ENCODE measurements around the gene PRKAR1B.

The PRKAR1B gene

GRCh38 chr7:698515-699475 is 28.3 kb downstream of the PRKAR1B start:
- H3K4me3 ChIP-seq (ENCODE audit: low read depth, low read length) = no peak overlapping the region

DNA sequence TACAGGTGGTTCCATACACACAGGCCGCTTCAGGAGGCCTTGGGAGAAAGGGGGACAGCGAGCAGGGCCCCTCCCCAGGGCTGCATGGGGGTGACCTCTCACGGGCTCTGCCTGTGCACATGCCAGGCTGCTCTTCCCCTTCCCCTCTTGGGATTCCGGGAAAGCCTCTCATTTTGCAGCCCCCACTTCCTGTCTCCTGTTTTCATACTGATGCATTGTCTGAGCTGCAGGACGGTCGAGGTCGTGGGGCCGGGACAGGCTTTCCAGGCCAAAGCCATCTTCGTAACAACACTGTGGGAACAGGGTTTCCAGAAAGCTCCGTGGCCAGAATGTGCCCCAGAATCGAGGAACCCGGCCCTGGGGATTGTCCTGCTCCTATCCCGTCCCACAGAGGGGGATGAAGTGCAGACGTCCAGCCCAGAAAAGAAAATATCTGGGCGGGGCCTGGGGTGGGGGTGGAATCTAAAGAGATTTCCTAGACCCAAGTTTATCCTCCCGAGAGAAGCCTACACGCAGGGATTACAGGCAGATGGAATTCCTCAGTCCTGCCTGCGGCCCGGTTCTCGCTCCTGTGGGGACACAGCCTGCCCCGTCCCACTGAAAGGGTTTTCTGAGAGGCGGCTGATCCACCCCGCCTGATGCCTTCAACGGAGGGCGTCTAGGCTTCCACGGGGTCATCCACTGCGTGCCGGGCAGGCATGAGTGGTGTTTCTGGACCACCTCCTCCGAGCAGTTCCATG is 30.1 kb downstream of the PRKAR1B start:
- H3K4me3 ChIP-seq (ENCODE audit: low read depth, low read length) = no peak overlapping the region

- no peak overlapping the region for H3K4me3 ChIP-seq (ENCODE audit: low read depth, low read length)
Observed at GRCh38 chr7:696426-696811, 30.7 kb downstream of the PRKAR1B start.

- no peak overlapping the region for H3K4me3 ChIP-seq (ENCODE audit: low read depth, low read length)
Observed at GRCh38 chr7:693280-693679, 33.8 kb downstream of the PRKAR1B start.

GRCh38 chr7:691361-692045 is 35.6 kb downstream of the PRKAR1B start:
- no peak overlapping the region for H3K4me3 ChIP-seq (ENCODE audit: low read depth, low read length)

DNA sequence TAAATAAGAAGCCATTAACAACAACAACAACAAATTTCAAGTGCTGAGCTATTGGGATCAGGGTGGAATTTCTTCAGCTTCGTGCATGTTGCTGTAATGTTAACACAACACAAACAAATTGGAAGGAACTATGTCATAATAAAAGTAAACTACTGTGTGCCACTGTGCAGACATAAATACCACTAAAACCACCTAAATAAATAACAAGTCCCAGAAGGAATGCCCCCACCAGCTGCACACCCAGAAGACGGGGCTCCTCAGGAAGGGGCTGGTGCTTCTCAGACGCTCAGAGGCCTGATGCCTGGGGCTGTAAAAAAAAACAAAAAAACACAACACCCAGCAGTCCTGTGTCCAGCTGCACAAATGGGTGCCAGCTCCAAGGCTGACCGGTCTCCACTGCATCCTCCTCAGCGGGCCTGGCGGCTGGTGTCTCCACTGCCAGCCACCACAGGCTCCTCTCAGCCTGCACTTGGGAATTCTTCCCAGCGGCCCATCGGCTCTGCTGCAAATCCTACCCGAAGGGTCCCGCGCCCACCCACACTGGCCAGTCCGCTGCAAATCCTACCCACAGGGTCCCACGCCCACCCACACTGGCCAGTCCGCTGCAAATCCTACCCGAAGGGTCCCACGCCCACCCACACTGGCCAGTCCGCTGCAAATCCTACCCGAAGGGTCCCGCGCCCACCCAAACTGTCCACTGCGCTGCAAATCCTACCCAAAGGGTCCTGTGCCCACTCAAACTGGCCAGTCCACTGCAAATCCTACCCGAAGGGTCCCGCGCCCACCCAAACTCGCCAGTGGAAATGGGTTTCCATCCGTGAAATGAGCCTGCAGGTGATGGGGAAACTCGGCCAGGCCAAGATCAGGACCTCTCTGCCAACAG is 36.4 kb downstream of the PRKAR1B start:
- no peak overlapping the region for H3K4me3 ChIP-seq (ENCODE audit: low read depth, low read length)

DNA sequence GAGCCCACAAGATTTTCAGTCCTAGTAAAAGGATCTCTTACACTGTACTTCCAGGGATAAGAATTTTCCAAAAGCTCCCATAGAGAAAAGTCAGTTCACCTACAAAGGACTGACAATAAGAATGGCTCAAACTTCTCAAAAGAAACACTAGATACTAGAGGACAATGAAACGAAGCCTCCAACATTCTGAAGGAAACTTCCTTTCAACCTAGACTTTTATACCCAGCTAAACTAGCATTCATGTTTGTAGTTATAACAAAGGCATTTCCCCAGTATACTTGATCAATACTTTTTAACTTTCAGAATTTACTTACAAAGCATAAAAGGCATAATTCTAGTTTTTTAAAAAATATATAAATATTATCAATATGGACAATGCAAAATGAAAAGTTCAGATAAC is 41.5 kb downstream of the PRKAR1B start:
- H3K4me3 ChIP-seq (ENCODE audit: low read depth, low read length) = no peak overlapping the region

GRCh38 chr7:684416-684815 is 42.7 kb downstream of the PRKAR1B start:
- no peak overlapping the region for H3K4me3 ChIP-seq (ENCODE audit: low read depth, low read length)

GRCh38 chr7:683526-684205 is 43.4 kb downstream of the PRKAR1B start:
- no peak overlapping the region for H3K4me3 ChIP-seq (ENCODE audit: low read depth, low read length)

DNA sequence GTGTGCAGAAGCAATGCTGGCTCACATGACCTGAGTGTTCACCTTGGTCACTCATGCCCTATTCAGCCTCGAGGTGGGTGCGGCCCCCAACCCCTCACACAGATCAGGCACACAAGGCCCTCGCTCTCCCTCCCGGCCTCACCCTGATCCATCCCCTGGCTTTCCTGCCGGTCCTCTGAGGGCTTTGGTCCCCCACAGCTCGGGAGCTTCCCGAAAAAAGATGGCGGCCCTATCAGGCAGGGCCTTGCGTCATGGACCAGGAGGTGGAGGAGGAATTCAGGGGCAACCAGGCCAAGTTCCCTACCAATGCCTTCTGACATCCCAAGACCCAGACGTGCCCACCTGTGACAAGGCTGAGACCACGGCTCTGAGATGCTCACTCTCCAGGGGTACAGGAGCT is 44.3 kb downstream of the PRKAR1B start:
- no peak overlapping the region for H3K4me3 ChIP-seq (ENCODE audit: low read depth, low read length)

- no peak overlapping the region for H3K4me3 ChIP-seq (ENCODE audit: low read depth, low read length)
Observed at GRCh38 chr7:681551-682307, 45.4 kb downstream of the PRKAR1B start.

- no peak overlapping the region for H3K4me3 ChIP-seq (ENCODE audit: low read depth, low read length)
Observed at GRCh38 chr7:680411-681127, 46.5 kb downstream of the PRKAR1B start.

- H3K4me3 ChIP-seq (ENCODE audit: low read depth, low read length) = no peak overlapping the region
Observed at GRCh38 chr7:676972-677385, 50.1 kb downstream of the PRKAR1B start.

GRCh38 chr7:676246-676971 is 50.7 kb downstream of the PRKAR1B start:
- H3K4me3 ChIP-seq (ENCODE audit: low read depth, low read length) = no peak overlapping the region

DNA sequence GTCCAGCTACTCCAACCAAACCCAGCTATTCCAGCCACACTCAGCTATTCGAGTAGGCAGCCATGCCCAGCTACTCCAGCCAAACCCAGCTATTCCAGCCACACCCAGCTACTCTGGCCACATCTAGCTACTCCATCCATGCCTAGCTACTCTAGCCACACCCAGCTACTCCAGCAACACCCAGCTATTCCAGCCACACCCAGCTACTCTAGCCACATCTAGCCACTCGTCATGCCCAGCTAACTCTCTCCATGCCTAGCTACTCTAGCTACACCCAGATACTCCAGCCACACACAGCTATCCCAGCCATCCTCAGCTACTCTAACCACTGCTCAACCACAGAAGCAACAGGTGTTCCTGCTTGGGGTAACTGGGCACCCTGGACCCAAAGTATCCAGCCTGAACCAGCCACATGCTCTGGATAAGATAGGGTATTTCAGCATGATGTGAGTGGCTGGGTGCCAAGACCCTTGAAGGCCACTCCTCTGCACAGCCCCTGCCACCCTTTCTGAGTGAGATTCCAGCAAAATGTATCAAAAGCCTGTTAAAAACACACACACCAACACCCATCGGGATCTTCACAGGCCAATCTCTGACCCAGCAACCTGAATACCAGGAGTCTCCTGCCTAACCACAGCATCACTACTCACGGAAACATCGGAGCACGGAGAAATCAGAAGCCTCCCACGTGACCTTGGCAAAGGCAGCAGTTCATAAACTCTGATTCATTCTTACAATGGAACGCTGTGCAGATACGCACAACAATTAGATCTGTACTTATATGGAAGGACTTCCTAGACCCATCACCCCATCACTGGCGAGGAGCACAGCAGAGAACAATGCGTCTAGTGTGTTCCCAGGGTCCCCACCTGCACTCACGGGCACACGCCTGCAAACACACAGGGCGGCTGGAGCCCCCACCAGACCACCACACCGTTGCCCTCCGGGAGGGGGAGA is 52.3 kb downstream of the PRKAR1B start:
- no peak overlapping the region for H3K4me3 ChIP-seq (ENCODE audit: low read depth, low read length)

- H3K4me3 ChIP-seq (ENCODE audit: low read depth, low read length) = no peak overlapping the region
Observed at GRCh38 chr7:673681-674453, 53.2 kb downstream of the PRKAR1B start.

All from iPS-11a (cell line).